GM19395 (cell line): ENCODE data around the gene UBE2G1.

Source experiments
- ATAC-seq: cut with Tn5 transposase; IDR thresholded peaks from one replicate; pipeline ENCODE4 v1.9.1; 2021; ENCODE audit warnings: mild to moderate bottlenecking, moderate library complexity; ENCODE audit not compliant: unreplicated experiment

The UBE2G1 gene

GRCh38 chr17:4340914-4341615, 25.4 kb downstream of the UBE2G1 start:
- no peak for ATAC-seq

GRCh38 chr17:4334776-4335584, 31.5 kb downstream of the UBE2G1 start:
- ATAC-seq: no peak

- ATAC-seq: no peak
These were observed 32.1 kb downstream of the UBE2G1 start for GRCh38 chr17:4334332-4334731.

GRCh38 chr17:4333041-4333440, 33.4 kb downstream of the UBE2G1 start:
- no peak for ATAC-seq

GRCh38 chr17:4332296-4332970, 34.0 kb downstream of the UBE2G1 start:
- no peak for ATAC-seq

- ATAC-seq: no peak
These were observed 34.9 kb downstream of the UBE2G1 start for GRCh38 chr17:4331614-4332013.

- ATAC-seq: no peak
These were observed 36.6 kb downstream of the UBE2G1 start for GRCh38 chr17:4329838-4330237.

GRCh38 chr17:4327606-4328005, 38.9 kb downstream of the UBE2G1 start:
- ATAC-seq: no peak

- ATAC-seq: no peak
These were observed 39.9 kb downstream of the UBE2G1 start for GRCh38 chr17:4326608-4327007.

- no peak for ATAC-seq
These were observed 40.4 kb downstream of the UBE2G1 start for GRCh38 chr17:4326112-4326511.

GRCh38 chr17:4324463-4324862, 42.0 kb downstream of the UBE2G1 start:
- no peak for ATAC-seq

- no peak for ATAC-seq
These were observed 47.3 kb downstream of the UBE2G1 start for GRCh38 chr17:4319221-4319620.

GRCh38 chr17:4318596-4318995, 47.9 kb downstream of the UBE2G1 start:
- no peak for ATAC-seq

- ATAC-seq: no peak
These were observed 48.3 kb downstream of the UBE2G1 start for GRCh38 chr17:4318186-4318585.

- no peak for ATAC-seq
These were observed 48.9 kb downstream of the UBE2G1 start for GRCh38 chr17:4317610-4318009.

- no peak for ATAC-seq
These were observed 49.8 kb downstream of the UBE2G1 start for GRCh38 chr17:4316648-4317047.

GRCh38 chr17:4314618-4315017, 51.9 kb downstream of the UBE2G1 start:
- ATAC-seq: no peak

GRCh38 chr17:4314179-4314578, 52.3 kb downstream of the UBE2G1 start:
- no peak for ATAC-seq

GRCh38 chr17:4313221-4314114, 53.0 kb downstream of the UBE2G1 start:
- no peak for ATAC-seq

GRCh38 chr17:4310354-4311060, 56.0 kb downstream of the UBE2G1 start:
- ATAC-seq: no peak
